ENCODE measurements around the gene CEP68.
"Not testable (repeated sequence)": the region's sequence is repeated elsewhere in the genome, so short reads cannot be mapped to it uniquely, and the experiment has no call there.

The CEP68 gene

GRCh38 chr2:65031341-65032018 is 24.7 kb upstream of the CEP68 start:
- Histone ChIP-seq H3K9ac (ENCODE audit: low read depth in 1 of 2, low read length in 2 of 2) (peak overlapping the region; percentile 51 to 55), H3K36me3 (ENCODE audit: control insufficient read depth in 1 of 2, insufficient read depth in 2 of 2, low read length in 2 of 2) (no peaks in the 10 kb centered on the region), H3K4me3 (ENCODE audit: low read depth in 1 of 2, low read length in 2 of 2) (peak overlapping the region; percentile 57), H3K4me1 (ENCODE audit: control insufficient read depth in 1 of 2, insufficient read depth in 2 of 2, low read length in 2 of 2) (peaks cover 25 to 27% of the 10 kb centered on the region in 2 donors), H3K27me3 (ENCODE audit: control insufficient read depth in 1 of 2, insufficient read depth in 2 of 2, low read length in 2 of 2) (no peaks in the 10 kb centered on the region), H3K27ac (ENCODE audit: low read depth, low read length) (no peak overlapping the region), H3K9me3 (ENCODE audit: control insufficient read depth in 1 of 2, low read length in 2 of 2) (no peaks in the 10 kb centered on the region)

GRCh38 chr2:65032019-65032975 is 23.9 kb upstream of the CEP68 start:
- Histone ChIP-seq H3K27ac (ENCODE audit: low read depth, low read length) (peak overlapping the region; percentile 50), H3K27me3 (ENCODE audit: control insufficient read depth in 1 of 2, insufficient read depth in 2 of 2, low read length in 2 of 2) (no peaks in the 10 kb centered on the region), H3K4me3 (ENCODE audit: low read depth in 1 of 2, low read length in 2 of 2) (peak overlapping the region; percentile 57), H3K9me3 (ENCODE audit: control insufficient read depth in 1 of 2, low read length in 2 of 2) (no peaks in the 10 kb centered on the region), H3K36me3 (ENCODE audit: control insufficient read depth in 1 of 2, insufficient read depth in 2 of 2, low read length in 2 of 2) (no peaks in the 10 kb centered on the region), H3K4me1 (ENCODE audit: control insufficient read depth in 1 of 2, insufficient read depth in 2 of 2, low read length in 2 of 2) (peaks cover 25 to 27% of the 10 kb centered on the region in 2 donors), H3K9ac (ENCODE audit: low read depth in 1 of 2, low read length in 2 of 2) (peak overlapping the region; percentile 51 to 61)

GRCh38 chr2:65033178-65033577 is 23.0 kb upstream of the CEP68 start:
- Histone ChIP-seq H3K27ac (ENCODE audit: low read depth, low read length) (no peak overlapping the region), H3K9me3 (ENCODE audit: control insufficient read depth in 1 of 2, low read length in 2 of 2) (no peaks in the 10 kb centered on the region), H3K4me3 (ENCODE audit: low read depth in 1 of 2, low read length in 2 of 2) (no peak overlapping the region), H3K9ac (ENCODE audit: low read depth in 1 of 2, low read length in 2 of 2) (no peak overlapping the region), H3K36me3 (ENCODE audit: control insufficient read depth in 1 of 2, insufficient read depth in 2 of 2, low read length in 2 of 2) (no peaks in the 10 kb centered on the region), H3K4me1 (ENCODE audit: control insufficient read depth in 1 of 2, insufficient read depth in 2 of 2, low read length in 2 of 2) (peaks cover 25 to 27% of the 10 kb centered on the region in 2 donors), H3K27me3 (ENCODE audit: control insufficient read depth in 1 of 2, insufficient read depth in 2 of 2, low read length in 2 of 2) (no peaks in the 10 kb centered on the region)

- not testable (repeated sequence) for H3K4me3 ChIP-seq (ENCODE audit: low read depth in 1 of 2, low read length in 2 of 2); H3K27ac ChIP-seq (ENCODE audit: low read depth, low read length); H3K27me3 ChIP-seq (ENCODE audit: control insufficient read depth in 1 of 2, insufficient read depth in 2 of 2, low read length in 2 of 2); H3K9me3 ChIP-seq (ENCODE audit: control insufficient read depth in 1 of 2, low read length in 2 of 2); H3K9ac ChIP-seq (ENCODE audit: low read depth in 1 of 2, low read length in 2 of 2); H3K36me3 ChIP-seq (ENCODE audit: control insufficient read depth in 1 of 2, insufficient read depth in 2 of 2, low read length in 2 of 2)
- peaks cover 25 to 27% of the 10 kb centered on the region in 2 donors for H3K4me1 ChIP-seq (ENCODE audit: control insufficient read depth in 1 of 2, insufficient read depth in 2 of 2, low read length in 2 of 2)
Observed at GRCh38 chr2:65033667-65034066, 22.5 kb upstream of the CEP68 start.

GRCh38 chr2:65035351-65035943 is 20.8 kb upstream of the CEP68 start:
- H3K4me3 ChIP-seq (ENCODE audit: low read depth in 1 of 2, low read length in 2 of 2), result no peak overlapping the region
- peaks cover 20 to 27% of the 10 kb centered on the region in 2 donors for H3K4me1 ChIP-seq (ENCODE audit: control insufficient read depth in 1 of 2, insufficient read depth in 2 of 2, low read length in 2 of 2)

GRCh38 chr2:65037178-65037577 is 19.0 kb upstream of the CEP68 start:
- H3K9ac ChIP-seq (ENCODE audit: low read depth in 1 of 2, low read length in 2 of 2), result no peak overlapping the region
- no peak overlapping the region for H3K4me3 ChIP-seq (ENCODE audit: low read depth in 1 of 2, low read length in 2 of 2)
- H3K27ac ChIP-seq (ENCODE audit: low read depth, low read length), result no peak overlapping the region
- peaks cover 6 to 10% of the 10 kb centered on the region in 2 donors for H3K4me1 ChIP-seq (ENCODE audit: control insufficient read depth in 1 of 2, insufficient read depth in 2 of 2, low read length in 2 of 2)
- no peaks in the 10 kb centered on the region for H3K9me3 ChIP-seq (ENCODE audit: control insufficient read depth in 1 of 2, low read length in 2 of 2)
- H3K27me3 ChIP-seq (ENCODE audit: control insufficient read depth in 1 of 2, insufficient read depth in 2 of 2, low read length in 2 of 2), result no peaks in the 10 kb centered on the region
- no peaks in the 10 kb centered on the region for H3K36me3 ChIP-seq (ENCODE audit: control insufficient read depth in 1 of 2, insufficient read depth in 2 of 2, low read length in 2 of 2)

More at GRCh38 chr2:65035351-65035943, 20.8 kb upstream of the CEP68 start:
- Histone ChIP-seq H3K9me3 (ENCODE audit: control insufficient read depth in 1 of 2, low read length in 2 of 2) (no peaks in the 10 kb centered on the region), H3K27me3 (ENCODE audit: control insufficient read depth in 1 of 2, insufficient read depth in 2 of 2, low read length in 2 of 2) (no peaks in the 10 kb centered on the region), H3K27ac (ENCODE audit: low read depth, low read length) (no peak overlapping the region), H3K9ac (ENCODE audit: low read depth in 1 of 2, low read length in 2 of 2) (no peak overlapping the region), H3K36me3 (ENCODE audit: control insufficient read depth in 1 of 2, insufficient read depth in 2 of 2, low read length in 2 of 2) (no peaks in the 10 kb centered on the region)

- Histone ChIP-seq H3K27ac (ENCODE audit: low read depth, low read length) (no peak overlapping the region), H3K27me3 (ENCODE audit: control insufficient read depth in 1 of 2, insufficient read depth in 2 of 2, low read length in 2 of 2) (no peaks in the 10 kb centered on the region), H3K4me1 (ENCODE audit: control insufficient read depth in 1 of 2, insufficient read depth in 2 of 2, low read length in 2 of 2) (peaks cover 3 to 6% of the 10 kb centered on the region in 2 donors), H3K9ac (ENCODE audit: low read depth in 1 of 2, low read length in 2 of 2) (no peak overlapping the region), H3K9me3 (ENCODE audit: control insufficient read depth in 1 of 2, low read length in 2 of 2) (peaks cover 5 to 9% of the 10 kb centered on the region in 2 donors), H3K4me3 (ENCODE audit: low read depth in 1 of 2, low read length in 2 of 2) (no peak overlapping the region), H3K36me3 (ENCODE audit: control insufficient read depth in 1 of 2, insufficient read depth in 2 of 2, low read length in 2 of 2) (no peaks in the 10 kb centered on the region)
Observed at GRCh38 chr2:65039640-65040039, 16.6 kb upstream of the CEP68 start.

- Histone ChIP-seq H3K9ac (ENCODE audit: low read depth in 1 of 2, low read length in 2 of 2) (no peak overlapping the region), H3K36me3 (ENCODE audit: control insufficient read depth in 1 of 2, insufficient read depth in 2 of 2, low read length in 2 of 2) (no peaks in the 10 kb centered on the region), H3K27me3 (ENCODE audit: control insufficient read depth in 1 of 2, insufficient read depth in 2 of 2, low read length in 2 of 2) (no peaks in the 10 kb centered on the region), H3K4me1 (ENCODE audit: control insufficient read depth in 1 of 2, insufficient read depth in 2 of 2, low read length in 2 of 2) (peaks cover 1 to 3% of the 10 kb centered on the region in 2 donors), H3K4me3 (ENCODE audit: low read depth in 1 of 2, low read length in 2 of 2) (peak overlapping the region; percentile 9 to 22), H3K9me3 (ENCODE audit: control insufficient read depth in 1 of 2, low read length in 2 of 2) (peaks cover 5 to 9% of the 10 kb centered on the region in 2 donors), H3K27ac (ENCODE audit: low read depth, low read length) (no peak overlapping the region)
Observed at GRCh38 chr2:65040400-65041261, 15.6 kb upstream of the CEP68 start.

GRCh38 chr2:65043001-65043400 is 13.2 kb upstream of the CEP68 start:
- Histone ChIP-seq H3K4me1 (ENCODE audit: control insufficient read depth in 1 of 2, insufficient read depth in 2 of 2, low read length in 2 of 2) (peaks cover 0 to 3% of the 10 kb centered on the region in 2 donors), H3K9me3 (ENCODE audit: control insufficient read depth in 1 of 2, low read length in 2 of 2) (peaks cover 5 to 9% of the 10 kb centered on the region in 2 donors), H3K4me3 (ENCODE audit: low read depth in 1 of 2, low read length in 2 of 2) (no peak overlapping the region), H3K27me3 (ENCODE audit: control insufficient read depth in 1 of 2, insufficient read depth in 2 of 2, low read length in 2 of 2) (no peaks in the 10 kb centered on the region), H3K27ac (ENCODE audit: low read depth, low read length) (no peak overlapping the region), H3K9ac (ENCODE audit: low read depth in 1 of 2, low read length in 2 of 2) (no peak overlapping the region), H3K36me3 (ENCODE audit: control insufficient read depth in 1 of 2, insufficient read depth in 2 of 2, low read length in 2 of 2) (no peaks in the 10 kb centered on the region)
